SK-N-SH treated with all-trans-retinoic acid at 6 μM for 48 hours (cell line): Measurements from ENCODE around the gene TMEM190.
"Not testable (repeated sequence)": the region's sequence is repeated elsewhere in the genome, so short reads cannot be mapped to it uniquely, and the experiment has no call there.

Experiments
- BACH2 ChIP-seq: fragments of 250-450 bp; sonication (Bioruptor Pico); IDR thresholded peaks from 2 replicates; pipeline ENCODE4 v1.9.0; 2021; ENCODE audit warnings: mild to moderate bottlenecking, borderline replicate concordance
- ESRRG ChIP-seq: fragments of 250-450 bp; sonication (Bioruptor Pico); IDR thresholded peaks from 2 replicates; pipeline ENCODE4 v1.6.1; 2021; ENCODE audit warnings: mild to moderate bottlenecking
- OSR1 ChIP-seq: fragments of 250-450 bp; sonication (Bioruptor Pico); IDR thresholded peaks from 2 replicates; pipeline ENCODE4 v1.8.0; 2022; ENCODE audit warnings: moderate library complexity, mild to moderate bottlenecking, inconsistent platforms
- RARB ChIP-seq: fragments of 250-450 bp; sonication (Bioruptor Pico); IDR thresholded peaks from 2 replicates; pipeline ENCODE4 v1.8.0; 2021; ENCODE audit warnings: mild to moderate bottlenecking, moderate library complexity
- TOX ChIP-seq: fragments of 250-450 bp; sonication (Bioruptor Pico); IDR thresholded peaks from 2 replicates; pipeline ENCODE4 v1.8.0; 2021; ENCODE audit warnings: mild to moderate bottlenecking, moderate library complexity, borderline replicate concordance
- ZFP30 ChIP-seq: fragments of 450-650 bp; formaldehyde crosslinking; IDR thresholded peaks from 2 replicates; pipeline ENCODE4 v1.5.0; 2022; ENCODE audit warnings: mild to moderate bottlenecking, moderate library complexity
- TF ChIP-seq, protein P1 (sequence below): fragments of 250-450 bp; sonication (Bioruptor Pico); IDR thresholded peaks from 2 replicates; pipeline ENCODE4 v1.8.0; 2020; ENCODE audit warnings: mild to moderate bottlenecking, moderate library complexity, borderline replicate concordance

DNA sequence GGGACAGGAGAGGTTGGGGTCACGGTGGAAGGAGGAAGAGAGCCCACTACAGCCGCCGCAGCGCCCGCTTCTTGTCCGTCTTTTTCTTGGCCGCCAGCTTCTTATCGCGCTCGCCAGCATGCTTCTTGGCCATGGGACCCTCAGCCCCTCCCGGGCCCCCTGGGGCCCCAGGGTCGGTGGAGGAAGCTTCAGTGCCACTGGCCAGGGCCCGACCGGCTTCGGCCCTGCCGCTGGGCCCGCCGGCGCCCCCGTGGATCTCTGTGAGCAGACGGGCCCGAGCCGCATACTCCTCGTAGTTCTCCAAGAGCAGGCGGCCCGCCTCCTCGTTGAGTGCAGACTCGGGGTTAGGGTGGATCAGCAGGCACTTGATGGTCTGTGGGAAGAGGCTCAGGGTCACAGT is 24.8 kb downstream of the TMEM190 start:
- TF ChIP-seq ZFP30 (CRISPR knock-in tag); ESRRG (CRISPR knock-in tag); TOX (CRISPR knock-in tag); BACH2 (CRISPR knock-in tag); RARB (CRISPR knock-in tag); OSR1: not testable (repeated sequence)
- TF ChIP-seq, protein P1, sequence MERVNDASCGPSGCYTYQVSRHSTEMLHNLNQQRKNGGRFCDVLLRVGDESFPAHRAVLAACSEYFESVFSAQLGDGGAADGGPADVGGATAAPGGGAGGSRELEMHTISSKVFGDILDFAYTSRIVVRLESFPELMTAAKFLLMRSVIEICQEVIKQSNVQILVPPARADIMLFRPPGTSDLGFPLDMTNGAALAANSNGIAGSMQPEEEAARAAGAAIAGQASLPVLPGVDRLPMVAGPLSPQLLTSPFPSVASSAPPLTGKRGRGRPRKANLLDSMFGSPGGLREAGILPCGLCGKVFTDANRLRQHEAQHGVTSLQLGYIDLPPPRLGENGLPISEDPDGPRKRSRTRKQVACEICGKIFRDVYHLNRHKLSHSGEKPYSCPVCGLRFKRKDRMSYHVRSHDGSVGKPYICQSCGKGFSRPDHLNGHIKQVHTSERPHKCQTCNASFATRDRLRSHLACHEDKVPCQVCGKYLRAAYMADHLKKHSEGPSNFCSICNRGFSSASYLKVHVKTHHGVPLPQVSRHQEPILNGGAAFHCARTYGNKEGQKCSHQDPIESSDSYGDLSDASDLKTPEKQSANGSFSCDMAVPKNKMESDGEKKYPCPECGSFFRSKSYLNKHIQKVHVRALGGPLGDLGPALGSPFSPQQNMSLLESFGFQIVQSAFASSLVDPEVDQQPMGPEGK (CRISPR knock-in tag): not testable (repeated sequence)
